ENCODE data around the gene RNF167. TPM values are rescaled to one million over a fixed set of nuclear protein-coding genes. Genes with fewer than 3 reads are reported as not detected.
A peak's percentile ranks its signal among the peaks of the same experiment; 100 is the strongest.
"Not testable (repeated sequence)": the region's sequence is repeated elsewhere in the genome, so short reads cannot be mapped to it uniquely, and the experiment has no call there.

Gene RNF167
- total RNA-seq, 4 donors from 2014 or later, result 57.8 to 92.1 (median 78.9) TPM

DNA sequence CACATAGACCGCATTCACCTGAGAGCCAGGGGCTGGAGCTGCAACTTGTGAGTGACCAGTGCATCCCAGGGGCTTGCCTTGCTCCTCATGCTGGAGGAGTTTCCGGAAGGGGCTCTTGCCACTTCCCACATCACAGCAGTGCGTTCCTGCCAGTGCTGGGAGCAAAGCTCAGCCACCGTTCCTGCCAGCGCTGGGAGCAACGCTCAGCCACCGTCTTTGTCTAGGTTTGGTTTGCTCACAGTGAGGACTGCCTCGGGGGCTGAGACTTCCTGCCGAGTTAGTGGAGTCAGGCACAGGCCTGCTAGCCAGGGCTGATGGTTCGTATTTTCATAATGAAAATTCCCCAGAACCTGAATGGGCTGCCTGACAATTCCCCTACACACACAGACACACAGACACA lies 31.8 kb upstream of the RNF167 start:
- no peak for DNase-seq
- Histone ChIP-seq H3K27me3 (no peaks in the 10 kb centered on the region), H3K9me3 (no peaks in the 10 kb centered on the region), H3K4me1 (peaks cover 0 to 10% (median 3%) of the 10 kb centered on the region in 4 donors), H3K4me3 (no peak overlapping the region), H3K36me3 (no peaks in the 10 kb centered on the region), H3K27ac (peak overlapping the region in 3 of 4 donors; percentile 26 to 34 (median 31))
- no peak for TF ChIP-seq POLR2A (IDR thresholded peaks at IDR 0.05)
- TF ChIP-seq, protein P1, sequence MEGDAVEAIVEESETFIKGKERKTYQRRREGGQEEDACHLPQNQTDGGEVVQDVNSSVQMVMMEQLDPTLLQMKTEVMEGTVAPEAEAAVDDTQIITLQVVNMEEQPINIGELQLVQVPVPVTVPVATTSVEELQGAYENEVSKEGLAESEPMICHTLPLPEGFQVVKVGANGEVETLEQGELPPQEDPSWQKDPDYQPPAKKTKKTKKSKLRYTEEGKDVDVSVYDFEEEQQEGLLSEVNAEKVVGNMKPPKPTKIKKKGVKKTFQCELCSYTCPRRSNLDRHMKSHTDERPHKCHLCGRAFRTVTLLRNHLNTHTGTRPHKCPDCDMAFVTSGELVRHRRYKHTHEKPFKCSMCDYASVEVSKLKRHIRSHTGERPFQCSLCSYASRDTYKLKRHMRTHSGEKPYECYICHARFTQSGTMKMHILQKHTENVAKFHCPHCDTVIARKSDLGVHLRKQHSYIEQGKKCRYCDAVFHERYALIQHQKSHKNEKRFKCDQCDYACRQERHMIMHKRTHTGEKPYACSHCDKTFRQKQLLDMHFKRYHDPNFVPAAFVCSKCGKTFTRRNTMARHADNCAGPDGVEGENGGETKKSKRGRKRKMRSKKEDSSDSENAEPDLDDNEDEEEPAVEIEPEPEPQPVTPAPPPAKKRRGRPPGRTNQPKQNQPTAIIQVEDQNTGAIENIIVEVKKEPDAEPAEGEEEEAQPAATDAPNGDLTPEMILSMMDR (IDR thresholded peaks at IDR 0.05), result no peak

DNA sequence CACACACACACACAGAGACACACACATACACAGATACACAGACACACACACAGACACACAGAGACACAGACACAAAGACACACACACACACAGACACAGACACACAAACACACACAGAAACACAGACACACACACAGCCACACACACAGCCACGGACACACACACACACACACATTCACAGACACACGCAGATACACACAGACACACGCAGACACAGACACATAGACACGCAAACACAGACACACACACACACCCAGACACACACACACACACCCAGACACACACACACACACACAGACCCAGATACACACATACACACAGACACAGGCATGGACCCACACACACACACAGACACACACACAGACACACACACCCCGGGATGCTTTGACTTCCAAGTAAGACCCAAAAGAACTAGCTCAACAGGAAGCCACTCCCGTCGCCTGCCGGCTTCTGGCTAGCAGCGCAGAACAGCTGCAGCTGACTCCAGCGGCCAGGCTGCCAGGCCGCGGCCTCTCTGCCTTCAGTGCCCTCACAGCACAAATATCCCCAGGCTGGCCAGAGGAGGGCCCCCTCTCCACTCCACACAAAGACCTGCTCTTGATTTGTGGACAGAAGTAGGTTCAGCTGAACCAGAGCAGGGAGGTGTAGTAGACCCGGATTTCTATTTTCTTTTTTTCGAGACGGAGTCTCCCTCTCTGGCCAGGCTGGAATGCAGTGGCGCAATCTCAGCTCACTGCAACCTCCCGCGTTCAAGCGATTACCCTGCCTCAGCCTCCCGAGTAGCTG lies 31.2 kb upstream of the RNF167 start:
- no peaks in the 10 kb centered on the region for H3K27me3 ChIP-seq
- H3K4me1 ChIP-seq, result peaks cover 0 to 7% (median 0%) of the 10 kb centered on the region in 4 donors
- H3K4me3 ChIP-seq, result no peak overlapping the region

DNA sequence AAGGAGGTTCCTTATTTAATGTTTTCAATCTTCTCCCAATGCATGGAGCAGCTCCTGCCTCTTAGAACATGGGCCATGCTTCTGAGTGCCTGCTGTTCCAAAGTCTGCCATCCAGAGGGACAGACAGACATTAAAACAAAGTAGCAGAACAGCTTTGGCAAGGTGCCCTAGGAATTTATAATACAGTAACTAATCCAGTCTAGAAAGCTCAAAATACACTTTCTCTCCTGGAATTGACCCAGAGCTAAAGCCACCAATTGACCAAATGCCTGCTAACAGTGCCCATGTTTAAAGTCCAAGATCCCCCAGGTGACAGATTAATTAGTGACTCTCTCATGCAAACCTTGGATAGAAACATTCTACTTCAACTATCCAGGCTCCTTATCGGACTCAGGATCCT lies 26.1 kb upstream of the RNF167 start:
- no peak overlapping the region for H3K4me3 ChIP-seq

More for the DNA sequence above, 31.2 kb upstream of the RNF167 start:
- Histone ChIP-seq H3K9me3 (no peaks in the 10 kb centered on the region), H3K36me3 (no peaks in the 10 kb centered on the region), H3K27ac (peak overlapping the region in 3 of 4 donors; percentile 26 to 34 (median 31))
- DNase-seq, result peak; percentile 83 to 95 (median 89)
- TF ChIP-seq, protein P1 (IDR thresholded peaks at IDR 0.05), result peak; percentile 75 to 96 (median 90)
- TF ChIP-seq POLR2A (IDR thresholded peaks at IDR 0.05), result no peak

DNA sequence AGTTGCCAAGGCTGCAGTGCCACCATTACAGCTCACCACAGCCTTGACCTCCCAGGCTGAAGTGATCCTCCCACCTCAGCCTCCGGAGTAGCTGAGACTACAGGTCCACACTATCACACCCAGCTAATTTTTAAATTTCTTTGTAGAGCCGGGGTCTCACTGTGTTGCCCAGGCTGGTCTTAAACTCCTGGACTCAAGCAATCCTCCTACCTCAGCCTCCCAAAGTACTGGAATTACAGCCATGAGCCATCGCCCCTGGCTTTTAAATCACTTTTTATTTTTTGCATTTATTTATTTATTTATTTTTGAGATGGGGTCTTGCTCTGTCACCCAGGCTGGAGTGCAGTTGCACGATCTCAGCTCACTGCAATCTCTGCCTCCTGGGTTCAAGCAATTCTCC lies 25.5 kb upstream of the RNF167 start:
- not testable (repeated sequence) for H3K27ac ChIP-seq, H3K4me1 ChIP-seq, H3K4me3 ChIP-seq, H3K27me3 ChIP-seq, H3K9me3 ChIP-seq, DNase-seq, H3K36me3 ChIP-seq

More for the DNA sequence above, 26.1 kb upstream of the RNF167 start:
- Histone ChIP-seq H3K27ac (no peak overlapping the region), H3K36me3 (no peaks in the 10 kb centered on the region), H3K4me1 (peaks cover 0 to 7% (median 0%) of the 10 kb centered on the region in 4 donors), H3K27me3 (no peaks in the 10 kb centered on the region), H3K9me3 (no peaks in the 10 kb centered on the region)
- no peak for DNase-seq
- TF ChIP-seq POLR2A (IDR thresholded peaks at IDR 0.05), result no peak
- TF ChIP-seq, protein P1 (IDR thresholded peaks at IDR 0.05), result peak in 2 of 6 experiments; percentile 32 to 39

DNA sequence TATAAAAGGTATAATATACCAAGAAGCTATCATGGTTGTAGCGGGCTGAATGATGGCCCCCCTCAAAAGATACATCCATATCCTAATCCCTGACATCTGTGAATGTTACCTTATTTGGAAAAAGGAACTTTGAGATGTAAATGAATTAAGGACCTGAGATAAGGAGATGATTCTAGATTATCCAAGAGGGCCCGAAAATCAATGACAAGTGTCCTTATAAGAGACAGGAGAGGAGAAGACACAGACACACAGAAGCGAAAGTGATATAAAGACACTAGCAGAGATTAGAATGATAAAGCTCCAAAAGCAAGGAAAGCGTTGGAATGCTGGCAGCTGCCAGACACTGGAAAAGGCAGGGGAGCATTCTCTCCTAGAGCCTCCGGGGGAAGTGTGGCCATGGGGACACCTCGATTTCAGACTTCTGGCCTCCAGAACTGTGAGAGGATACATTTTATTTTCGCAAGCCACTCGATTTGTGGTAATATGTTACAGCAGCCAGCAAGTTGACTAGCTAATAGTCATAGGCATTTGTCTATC lies 20.5 kb upstream of the RNF167 start:
- TF ChIP-seq, protein P1 (IDR thresholded peaks at IDR 0.05), result no peak
- no peak for TF ChIP-seq POLR2A (IDR thresholded peaks at IDR 0.05)
- Histone ChIP-seq H3K36me3 (no peaks in the 10 kb centered on the region), H3K4me3 (no peak overlapping the region), H3K27me3 (no peaks in the 10 kb centered on the region), H3K27ac (no peak overlapping the region), H3K4me1 (no peaks in the 10 kb centered on the region), H3K9me3 (no peaks in the 10 kb centered on the region)
- DNase-seq, result no peak

DNA sequence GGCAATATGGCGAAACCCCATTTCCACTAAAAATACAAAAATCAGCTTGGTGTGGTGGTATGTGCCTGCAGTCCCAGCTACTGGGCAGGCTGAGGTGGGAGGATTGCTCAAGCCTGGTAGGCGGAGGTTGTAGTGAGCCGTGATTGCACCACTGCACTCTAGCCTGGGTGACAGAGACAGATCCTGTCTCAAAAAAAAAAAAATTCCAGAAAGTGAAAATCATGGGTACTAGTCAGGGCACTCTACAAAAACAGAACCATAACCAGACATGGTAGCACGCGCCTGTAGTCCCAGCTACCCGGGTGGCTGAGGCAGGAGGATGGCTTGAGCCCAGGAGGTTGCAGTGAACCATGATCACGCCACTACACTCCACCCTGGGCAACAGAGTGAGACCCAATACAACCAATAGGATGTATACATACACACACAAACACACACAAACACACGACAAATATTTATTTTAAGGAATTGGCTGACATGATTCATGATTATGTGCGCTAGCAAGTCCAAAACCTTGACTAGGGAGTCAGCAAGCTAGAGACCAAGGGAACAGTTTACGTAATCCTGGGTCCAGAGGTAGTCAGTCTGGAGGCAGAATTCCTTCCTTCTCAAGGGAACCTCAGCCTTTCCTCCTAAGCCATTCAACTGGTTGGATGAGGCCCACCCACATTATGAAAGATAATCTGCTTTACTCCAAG lies 19.6 kb upstream of the RNF167 start:
- H3K4me3 ChIP-seq, result no peak overlapping the region
- no peaks in the 10 kb centered on the region for H3K27me3 ChIP-seq
- no peak for TF ChIP-seq POLR2A (IDR thresholded peaks at IDR 0.05)
- TF ChIP-seq, protein P1 (IDR thresholded peaks at IDR 0.05), result no peak
- no peaks in the 10 kb centered on the region for H3K36me3 ChIP-seq
- no peak for DNase-seq
- no peak overlapping the region for H3K27ac ChIP-seq
- no peaks in the 10 kb centered on the region for H3K9me3 ChIP-seq
- no peaks in the 10 kb centered on the region for H3K4me1 ChIP-seq
